Epithelial cell of umbilical artery (primary cell): ENCODE data around the gene ATXN8OS. TPM values are rescaled to one million over a fixed set of nuclear protein-coding genes. Genes with fewer than 3 reads are reported as not detected.

Experiments
- total RNA-seq: library from RNA; depleted of rRNA; stranded (reverse); fragments of >200 nt; gene quantifications from 2 replicates; pipeline ENCODE4 v1.2.3, GENCODE V29; 2014

ATXN8OS gene
- total RNA-seq, result not detected in 2 replicates

GRCh38 chr13:70107498-70108281 lies at the start of gene ATXN8OS:
Gene ATXN8OS (plus strand): TSS chr13:70107826.

GRCh38 chr13:70108356-70109105 lies 905 bp downstream of the ATXN8OS start, which contains the start of gene KLHL1:
Gene KLHL1 (minus strand): TSS chr13:70108452. CDS start chr13:70107699, 753 bp downstream.

Other genes starting within 250 kb of the ATXN8OS start
- not detected in 2 replicates for gene KLHL1, start 626 bp downstream of the ATXN8OS start, total RNA-seq